Vagina (tissue), 2 donors: ENCODE measurements around the gene DRAXIN.

ENCODE experiments used
- POLR2A ChIP-seq, 2 donors: fragments of 450-650 bp; IDR thresholded peaks; one replicate each; pipeline ENCODE4 v1.6.1; 2017; ENCODE audit warnings: antibody characterized with exemption in 2 of 2, mild to moderate bottlenecking in 2 of 2, moderate library complexity in 2 of 2
- POLR2AphosphoS5 ChIP-seq, 2 donors: sonication (generic); formaldehyde crosslinking; IDR thresholded peaks; one replicate each; pipeline ENCODE4 v1.9.0; 2017; ENCODE audit warnings: antibody characterized with exemption in 2 of 2, mild to moderate bottlenecking in 2 of 2, low read depth in 1 of 2; ENCODE audit not compliant: insufficient read depth in 1 of 2
- TF ChIP-seq, protein P1 (sequence below), 3 experiments: fragments of 450-650 bp in 2 of 3; fragments of 200-600 bp in 1 of 3; sonication (generic) in 1 of 3; IDR thresholded peaks; one replicate each; pipeline ENCODE4 v1.5.1; 2017 to 2019; ENCODE audit warnings: antibody characterized with exemption in 3 of 3, mild to moderate bottlenecking in 2 of 3, moderate library complexity in 2 of 3

DNA sequence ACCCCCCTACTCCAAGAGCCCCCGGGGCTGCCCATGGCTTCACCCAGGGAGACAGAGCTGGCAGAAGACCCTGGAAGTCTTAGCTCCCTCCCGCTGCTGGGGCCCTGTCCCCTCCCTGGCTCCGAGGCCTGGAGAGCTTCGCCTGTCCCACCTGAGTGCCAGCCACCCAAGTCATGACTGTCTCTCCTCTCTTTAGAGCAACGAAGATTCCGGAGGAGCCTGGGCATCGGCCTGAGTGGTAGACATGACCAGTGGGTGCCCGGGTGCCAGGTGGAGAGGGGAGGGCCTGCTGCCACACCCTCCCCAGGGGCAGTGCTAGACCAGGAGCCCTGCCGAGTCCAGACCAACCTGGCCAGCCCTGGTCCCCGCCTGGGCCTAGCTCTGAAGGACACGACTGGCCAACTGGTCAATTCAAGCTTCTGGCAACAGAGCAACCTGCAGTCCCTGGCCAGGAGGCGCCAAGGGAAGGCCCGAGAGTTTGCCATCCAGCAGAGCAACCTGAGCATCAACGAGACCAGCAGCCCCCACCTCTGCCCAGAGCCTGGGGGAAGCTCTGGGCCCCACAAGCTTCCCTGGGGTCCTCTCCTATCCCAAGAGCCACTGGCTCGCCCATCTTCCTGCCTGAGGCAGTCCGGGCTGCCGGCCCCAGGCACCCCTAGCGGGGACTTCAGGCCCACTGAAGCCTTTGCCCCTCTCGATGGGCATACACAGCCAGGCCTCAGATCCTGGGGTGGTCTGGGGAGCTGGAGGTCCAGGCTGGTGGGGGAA is 74.3 kb downstream of the DRAXIN start:
- TF ChIP-seq, protein P1, sequence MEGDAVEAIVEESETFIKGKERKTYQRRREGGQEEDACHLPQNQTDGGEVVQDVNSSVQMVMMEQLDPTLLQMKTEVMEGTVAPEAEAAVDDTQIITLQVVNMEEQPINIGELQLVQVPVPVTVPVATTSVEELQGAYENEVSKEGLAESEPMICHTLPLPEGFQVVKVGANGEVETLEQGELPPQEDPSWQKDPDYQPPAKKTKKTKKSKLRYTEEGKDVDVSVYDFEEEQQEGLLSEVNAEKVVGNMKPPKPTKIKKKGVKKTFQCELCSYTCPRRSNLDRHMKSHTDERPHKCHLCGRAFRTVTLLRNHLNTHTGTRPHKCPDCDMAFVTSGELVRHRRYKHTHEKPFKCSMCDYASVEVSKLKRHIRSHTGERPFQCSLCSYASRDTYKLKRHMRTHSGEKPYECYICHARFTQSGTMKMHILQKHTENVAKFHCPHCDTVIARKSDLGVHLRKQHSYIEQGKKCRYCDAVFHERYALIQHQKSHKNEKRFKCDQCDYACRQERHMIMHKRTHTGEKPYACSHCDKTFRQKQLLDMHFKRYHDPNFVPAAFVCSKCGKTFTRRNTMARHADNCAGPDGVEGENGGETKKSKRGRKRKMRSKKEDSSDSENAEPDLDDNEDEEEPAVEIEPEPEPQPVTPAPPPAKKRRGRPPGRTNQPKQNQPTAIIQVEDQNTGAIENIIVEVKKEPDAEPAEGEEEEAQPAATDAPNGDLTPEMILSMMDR (IDR thresholded peaks at IDR 0.05) = no peak
- TF ChIP-seq POLR2AphosphoS5 (IDR thresholded peaks at IDR 0.05; ENCODE audit: insufficient read depth in 1 of 2, low read depth in 1 of 2) = no peak
- no peak for TF ChIP-seq POLR2A (IDR thresholded peaks at IDR 0.05)
